Measurements from ENCODE around the gene RAET1E.

DNA sequence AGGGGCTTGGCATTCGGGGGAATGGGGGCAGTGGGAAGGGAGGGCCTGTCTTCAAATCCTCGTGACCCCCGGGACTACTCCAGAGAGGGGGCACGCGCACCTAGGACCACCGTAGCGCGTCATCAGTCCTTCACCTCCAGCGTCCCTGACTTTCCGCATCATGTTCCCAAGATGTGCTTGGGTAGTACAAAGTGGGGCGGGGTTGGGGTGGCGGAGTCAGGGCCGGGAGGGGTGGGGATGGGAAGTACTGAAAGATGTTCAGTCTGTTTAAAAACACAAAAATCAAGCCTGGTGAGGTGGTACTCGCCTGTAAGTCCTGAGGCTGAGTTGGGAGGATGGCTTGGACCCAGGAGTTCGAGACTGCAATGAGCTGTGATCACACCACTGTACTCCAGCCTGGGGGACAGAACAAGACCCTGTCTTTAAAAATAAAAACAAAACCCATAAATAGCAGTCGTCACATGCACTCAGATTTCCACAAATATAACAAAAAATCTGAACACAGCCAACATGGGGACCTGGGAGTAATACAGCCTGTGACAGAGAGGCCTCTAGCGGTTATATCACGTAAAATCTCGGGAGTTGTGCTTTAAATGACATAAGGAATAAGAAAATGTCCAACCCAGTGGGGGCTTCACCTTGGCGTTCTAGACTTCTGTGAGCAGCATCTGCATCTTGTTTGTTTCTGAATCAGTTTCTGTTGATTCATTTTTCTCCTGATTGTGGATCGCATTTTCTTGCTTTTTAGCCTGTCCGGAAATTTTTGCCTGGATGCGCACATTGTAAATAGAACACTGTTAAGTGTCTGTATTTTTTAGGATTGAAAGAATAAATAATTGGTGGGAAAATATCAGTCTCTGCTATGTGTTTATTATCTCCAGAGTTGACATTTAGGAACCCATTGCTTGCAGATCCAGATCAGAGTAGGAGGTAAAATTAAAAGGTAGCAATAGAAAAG, 33.1 kb downstream of the RAET1E start:
- TF ChIP-seq ZNF274 (IDR thresholded peaks at IDR 0.05; ENCODE audit: low read depth, low read length) (no peak), YY1 (IDR thresholded peaks at IDR 0.05; ENCODE audit: insufficient read depth, insufficient read length) (no peak), SUZ12 (IDR thresholded peaks at IDR 0.05; ENCODE audit: extremely low read depth, insufficient read depth, insufficient read length) (no peak)

Measured in NT2/D1 (cell line).